Transverse colon (tissue), 4 donors: ENCODE measurements around the gene ELMO3.

ENCODE experiments used
- CTCF ChIP-seq, 5 experiments: fragments of 200-600 bp in 3 of 5; fragments of 450-650 bp in 2 of 5; sonication (generic) in 3 of 5; IDR thresholded peaks; 1 replicate in 2 of 5; 2 replicates in 3 of 5; pipeline ENCODE4 v1.5.1; 2016 to 2017; ENCODE audit warnings: antibody characterized with exemption in 5 of 5, inconsistent platforms in 3 of 5, mild to moderate bottlenecking in 2 of 5, moderate library complexity in 1 of 5
- POLR2AphosphoS5 ChIP-seq, 3 donors: sonication (generic); formaldehyde crosslinking; IDR thresholded peaks; one replicate each; pipeline ENCODE4 v1.6.1; 2016; ENCODE audit warnings: antibody characterized with exemption in 3 of 3

- TF ChIP-seq CTCF (IDR thresholded peaks at IDR 0.05) (no peak), POLR2AphosphoS5 (IDR thresholded peaks at IDR 0.05) (no peak)
These were observed 44.2 kb upstream of the ELMO3 start for GRCh38 chr16:67154578-67155294.
